Measurements from ENCODE around the gene FNDC3B. TPM values are rescaled to one million over a fixed set of nuclear protein-coding genes. Genes with fewer than 3 reads are reported as not detected.

Gene FNDC3B
- total RNA-seq, 1 experiment from 2014 or later: 173 TPM

- BruUV-seq (replicated peaks): no TSS peak
- in situ Hi-C loops (cut with HindIII; ENCODE audit: low pct_unique_long_range_greater_than_20kb, low sequenced_read_pairs) (no loop called here), intact Hi-C loops (cut with micrococcal nuclease; ENCODE audit: unreplicated experiment) (no loop called here)
- ChIA-PET CTCF (no interaction called here), POLR2A (no interaction called here)
- no peaks in the 10 kb centered on the region for H3K27me3 ChIP-seq (ENCODE audit: control insufficient read depth, insufficient read depth, low read length)
- peaks cover under 1% of the 10 kb centered on the region; the same call in 1 of the 2 replicates for H3K4me1 ChIP-seq (ENCODE audit: control insufficient read depth, insufficient read depth, low read length)
- no peak overlapping the region for H3K4me3 ChIP-seq (ENCODE audit: low read depth in 2 of 2, low read length in 2 of 2)
- H3K27ac ChIP-seq (ENCODE audit: low read length): no peak overlapping the region
- no peaks in the 10 kb centered on the region for H3K9me3 ChIP-seq (ENCODE audit: control insufficient read depth, insufficient read depth, low read depth, low read length)
- TF ChIP-seq POLR2AphosphoS5 (IDR thresholded peaks at IDR 0.05; ENCODE audit: low read depth, low read length) (no peak), CTCF (IDR thresholded peaks at IDR 0.05) (no peak), TCF7L2 (IDR thresholded peaks at IDR 0.05; ENCODE audit: low read depth, low read length) (no peak), SIN3A (IDR thresholded peaks at IDR 0.05; ENCODE audit: borderline replicate concordance, insufficient read depth, low read depth, low read length) (no peak), REST (IDR thresholded peaks at IDR 0.05; ENCODE audit: insufficient read depth in 1 of 2, low read depth in 2 of 2, low read length in 1 of 2) (no peak)
- no peak for ATAC-seq
- no peak for DNase-seq (ENCODE audit: low read depth, low spot score)
- H3K36me3 ChIP-seq (ENCODE audit: control insufficient read depth, insufficient read depth, low read length): peaks cover 5% of the 10 kb centered on the region; the same call in 1 of the 2 replicates
Measured at GRCh38 chr3:172272698-172273097, 233.3 kb downstream of the FNDC3B start.

- DNase-seq (ENCODE audit: low read depth, low spot score): no peak
- intact Hi-C loops (cut with micrococcal nuclease; ENCODE audit: unreplicated experiment): no loop called here
- Histone ChIP-seq H3K9me3 (ENCODE audit: control insufficient read depth, insufficient read depth, low read depth, low read length) (no peaks in the 10 kb centered on the region), H3K27me3 (ENCODE audit: control insufficient read depth, insufficient read depth, low read length) (no peaks in the 10 kb centered on the region), H3K4me3 (ENCODE audit: low read depth in 2 of 2, low read length in 2 of 2) (no peak overlapping the region), H3K27ac (ENCODE audit: low read length) (no peak overlapping the region), H3K4me1 (ENCODE audit: control insufficient read depth, insufficient read depth, low read length) (peaks cover 3% of the 10 kb centered on the region; the same call in 1 of the 2 replicates), H3K36me3 (ENCODE audit: control insufficient read depth, insufficient read depth, low read length) (peaks cover 5% of the 10 kb centered on the region; the same call in 1 of the 2 replicates)
- BruUV-seq (replicated peaks): no TSS peak
- no peak for ATAC-seq
- in situ Hi-C loops (cut with HindIII; ENCODE audit: low pct_unique_long_range_greater_than_20kb, low sequenced_read_pairs): no loop called here
- ChIA-PET POLR2A (no interaction called here), CTCF (no interaction called here)
- TF ChIP-seq POLR2AphosphoS5 (IDR thresholded peaks at IDR 0.05; ENCODE audit: low read depth, low read length) (no peak), CTCF (IDR thresholded peaks at IDR 0.05) (no peak), SIN3A (IDR thresholded peaks at IDR 0.05; ENCODE audit: borderline replicate concordance, insufficient read depth, low read depth, low read length) (no peak), TCF7L2 (IDR thresholded peaks at IDR 0.05; ENCODE audit: low read depth, low read length) (no peak), REST (IDR thresholded peaks at IDR 0.05; ENCODE audit: insufficient read depth in 1 of 2, low read depth in 2 of 2, low read length in 1 of 2) (no peak)
Measured at GRCh38 chr3:172273378-172273777, 234.0 kb downstream of the FNDC3B start.
